Stomach smooth muscle (tissue), 2 donors: ENCODE results near the gene IGF2R.
A peak's percentile ranks its signal among the peaks of the same experiment; 100 is the strongest.

Experiments
- H3K27ac ChIP-seq: one replicate; pipeline ENCODE4 v1.7.0; 2013; ENCODE audit warnings: mild to moderate bottlenecking, low read length, inconsistent platforms
- H3K27me3 ChIP-seq, 2 donors: one replicate each; pipeline ENCODE4 v1.7.0; 2013; ENCODE audit warnings: low read length in 2 of 2; ENCODE audit not compliant: insufficient read depth in 2 of 2, control insufficient read depth in 1 of 2
- H3K36me3 ChIP-seq, 2 donors: one replicate each; pipeline ENCODE4 v1.7.0; 2013; ENCODE audit warnings: low read length in 2 of 2; ENCODE audit not compliant: control insufficient read depth in 2 of 2, insufficient read depth in 2 of 2
- H3K4me1 ChIP-seq: one replicate; pipeline ENCODE4 v1.7.0; 2013; ENCODE audit warnings: low read length; ENCODE audit not compliant: control insufficient read depth, insufficient read depth
- H3K4me3 ChIP-seq, 2 donors: one replicate each; pipeline ENCODE4 v1.7.0; 2013; ENCODE audit warnings: low read length in 2 of 2
- H3K9ac ChIP-seq, 2 donors: one replicate each; pipeline ENCODE4 v1.7.0; 2013; ENCODE audit warnings: low read length in 2 of 2, mild to moderate bottlenecking in 1 of 2
- H3K9me3 ChIP-seq, 2 donors: one replicate each; pipeline ENCODE4 v1.7.0; 2013; ENCODE audit warnings: low read length in 2 of 2; ENCODE audit not compliant: control insufficient read depth in 2 of 2
- donor health status: healthy.
- donor health status: Pancreatic carcinoma.

IGF2R gene

DNA sequence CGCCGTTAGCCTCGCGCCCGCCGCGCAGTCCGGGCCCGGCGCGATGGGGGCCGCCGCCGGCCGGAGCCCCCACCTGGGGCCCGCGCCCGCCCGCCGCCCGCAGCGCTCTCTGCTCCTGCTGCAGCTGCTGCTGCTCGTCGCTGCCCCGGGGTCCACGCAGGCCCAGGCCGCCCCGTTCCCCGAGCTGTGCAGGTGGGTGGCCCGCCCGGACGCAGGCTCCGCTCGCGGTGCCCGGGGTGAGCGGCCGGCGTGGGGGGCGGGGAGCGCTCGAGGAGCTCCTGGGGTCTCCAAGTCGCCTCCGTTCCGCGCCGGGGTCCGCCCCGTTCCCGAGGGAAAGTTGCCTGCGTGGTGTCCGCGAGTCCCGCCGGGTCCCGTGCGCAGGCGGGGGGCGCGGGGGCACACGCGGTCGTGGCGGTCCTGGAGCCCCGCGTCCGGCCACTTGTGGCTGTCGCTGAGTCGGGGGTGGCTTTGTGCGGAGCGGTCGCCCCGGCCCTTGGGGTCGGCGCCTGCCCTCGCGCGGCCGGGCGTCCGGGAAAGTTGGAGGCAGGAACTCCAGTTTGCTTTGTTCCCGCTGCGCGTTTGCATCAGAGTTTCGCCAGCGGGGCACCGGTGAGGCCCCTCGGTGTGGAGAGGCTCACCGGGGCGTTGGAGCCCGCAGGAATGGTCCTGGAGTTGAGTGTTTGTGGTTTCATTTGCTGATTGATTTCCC lies 476 bp downstream of the IGF2R start:
- H3K4me3 ChIP-seq: peak overlapping the region; percentile 59 to 83
- H3K9ac ChIP-seq: peak overlapping the region; percentile 58 to 70
- H3K36me3 ChIP-seq: no peaks in the 10 kb centered on the region
- H3K27me3 ChIP-seq: peaks cover 0 to 2% of the 10 kb centered on the region in 2 donors
- H3K9me3 ChIP-seq: no peaks in the 10 kb centered on the region
- H3K4me1 ChIP-seq: peaks cover 16% of the 10 kb centered on the region
- peak overlapping the region; percentile 46 for H3K27ac ChIP-seq

- Histone ChIP-seq H3K27me3 (peaks cover 0 to 2% of the 10 kb centered on the region in 2 donors), H3K4me3 (peak overlapping the region; percentile 59 to 83), H3K9me3 (no peaks in the 10 kb centered on the region), H3K4me1 (peaks cover 16% of the 10 kb centered on the region), H3K27ac (no peak overlapping the region), H3K36me3 (no peaks in the 10 kb centered on the region), H3K9ac (peak overlapping the region; percentile 36 to 70)
Measured at GRCh38 chr6:159969921-159970320, 1.0 kb downstream of the IGF2R start.

- Histone ChIP-seq H3K9me3 (no peaks in the 10 kb centered on the region), H3K4me1 (peaks cover 16% of the 10 kb centered on the region), H3K27ac (no peak overlapping the region), H3K9ac (no peak overlapping the region), H3K36me3 (no peaks in the 10 kb centered on the region), H3K4me3 (peak overlapping the region; percentile 59 to 83), H3K27me3 (no peaks in the 10 kb centered on the region)
Measured at GRCh38 chr6:159970659-159971063, 1.8 kb downstream of the IGF2R start.

GRCh38 chr6:159971341-159972178 lies 2.7 kb downstream of the IGF2R start:
- no peaks in the 10 kb centered on the region for H3K36me3 ChIP-seq
- H3K4me3 ChIP-seq: no peak overlapping the region
- no peaks in the 10 kb centered on the region for H3K9me3 ChIP-seq
- H3K4me1 ChIP-seq: peaks cover 16% of the 10 kb centered on the region
- H3K27me3 ChIP-seq: no peaks in the 10 kb centered on the region
- H3K27ac ChIP-seq: no peak overlapping the region
- no peak overlapping the region for H3K9ac ChIP-seq

DNA sequence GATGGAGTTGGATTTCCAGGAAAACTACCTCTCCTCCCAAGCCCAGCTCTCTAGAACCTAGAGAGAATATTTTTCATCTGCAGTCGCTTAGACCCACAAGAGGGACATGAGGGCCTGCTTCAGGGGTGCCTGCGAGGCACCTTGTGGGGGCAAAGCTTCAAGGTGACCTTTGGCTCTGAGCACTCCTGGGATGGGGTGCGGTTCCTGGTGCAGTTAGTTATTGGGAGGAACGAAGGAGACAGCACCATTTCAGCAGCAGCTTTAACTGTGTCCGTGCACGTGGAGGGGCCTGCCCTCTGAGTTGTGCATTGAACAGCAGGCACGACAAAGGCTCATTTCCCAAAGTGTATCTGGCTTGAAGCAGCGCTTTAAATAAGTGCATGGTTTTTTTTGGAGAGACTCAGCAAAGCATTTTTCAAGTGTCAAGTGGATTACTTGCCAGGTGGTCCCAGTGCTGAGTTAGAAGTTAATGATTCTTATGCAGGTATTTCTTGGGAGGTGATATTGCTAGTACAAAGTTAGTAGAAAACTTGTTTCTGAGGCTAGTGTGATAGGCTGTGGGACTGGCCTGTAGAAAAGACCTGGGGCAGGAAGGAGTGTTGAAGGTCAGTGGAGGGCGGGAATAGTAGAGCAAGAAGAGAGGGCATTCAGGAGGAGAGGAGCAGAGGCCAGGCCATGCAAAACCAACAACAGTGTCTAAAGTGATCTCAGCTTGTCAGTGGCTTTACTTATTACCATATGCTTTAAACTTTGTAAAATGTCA lies 3.8 kb downstream of the IGF2R start:
- no peaks in the 10 kb centered on the region for H3K36me3 ChIP-seq
- no peak overlapping the region for H3K27ac ChIP-seq
- no peak overlapping the region for H3K4me3 ChIP-seq
- H3K27me3 ChIP-seq: no peaks in the 10 kb centered on the region
- H3K9ac ChIP-seq: no peak overlapping the region
- H3K9me3 ChIP-seq: no peaks in the 10 kb centered on the region
- peaks cover 20% of the 10 kb centered on the region for H3K4me1 ChIP-seq

DNA sequence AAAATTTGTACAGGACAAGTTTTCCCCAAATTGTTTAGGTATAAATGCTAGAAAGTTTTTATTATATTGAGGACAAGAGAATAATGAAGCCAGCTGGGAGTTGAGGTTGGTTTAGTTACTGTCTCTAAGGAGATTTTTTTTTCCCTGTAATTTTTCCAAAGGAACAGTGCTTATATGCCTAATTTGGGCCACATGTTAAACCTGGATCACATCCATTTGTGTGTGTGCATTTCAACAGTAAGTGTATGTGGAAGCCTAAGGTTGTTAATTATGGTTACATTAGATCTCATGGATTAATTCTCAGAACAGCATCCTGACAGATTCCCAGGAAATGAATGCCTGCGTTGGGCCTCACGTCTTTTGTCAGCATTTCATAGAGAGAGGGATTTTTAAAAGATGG lies 4.5 kb downstream of the IGF2R start:
- H3K27ac ChIP-seq: no peak overlapping the region
- H3K9ac ChIP-seq: no peak overlapping the region
- no peaks in the 10 kb centered on the region for H3K27me3 ChIP-seq
- H3K36me3 ChIP-seq: no peaks in the 10 kb centered on the region
- no peak overlapping the region for H3K4me3 ChIP-seq
- H3K9me3 ChIP-seq: no peaks in the 10 kb centered on the region
- peaks cover 22% of the 10 kb centered on the region for H3K4me1 ChIP-seq

DNA sequence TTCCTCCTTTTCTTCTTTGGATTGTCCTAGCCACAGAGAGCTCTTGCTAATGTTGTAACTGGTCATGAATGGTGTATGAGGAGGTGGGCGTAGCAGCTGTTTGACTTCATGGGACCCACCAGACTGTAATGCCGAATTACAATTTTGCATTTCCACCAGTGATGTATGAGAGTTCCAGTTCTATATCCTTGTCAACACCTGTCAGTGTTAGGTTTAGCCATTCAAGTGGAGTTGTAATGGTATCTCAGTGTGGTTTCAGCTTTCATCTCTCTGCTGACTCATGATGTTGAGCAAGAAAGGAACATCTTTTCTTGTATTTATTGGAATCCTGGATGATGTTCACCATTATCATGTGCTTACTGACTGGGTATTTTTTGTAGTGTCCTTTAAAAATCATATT lies 5.1 kb downstream of the IGF2R start:
- peaks cover 21% of the 10 kb centered on the region for H3K4me1 ChIP-seq
- no peaks in the 10 kb centered on the region for H3K36me3 ChIP-seq
- no peak overlapping the region for H3K27ac ChIP-seq
- no peaks in the 10 kb centered on the region for H3K9me3 ChIP-seq
- H3K9ac ChIP-seq: no peak overlapping the region
- H3K4me3 ChIP-seq: no peak overlapping the region
- no peaks in the 10 kb centered on the region for H3K27me3 ChIP-seq

DNA sequence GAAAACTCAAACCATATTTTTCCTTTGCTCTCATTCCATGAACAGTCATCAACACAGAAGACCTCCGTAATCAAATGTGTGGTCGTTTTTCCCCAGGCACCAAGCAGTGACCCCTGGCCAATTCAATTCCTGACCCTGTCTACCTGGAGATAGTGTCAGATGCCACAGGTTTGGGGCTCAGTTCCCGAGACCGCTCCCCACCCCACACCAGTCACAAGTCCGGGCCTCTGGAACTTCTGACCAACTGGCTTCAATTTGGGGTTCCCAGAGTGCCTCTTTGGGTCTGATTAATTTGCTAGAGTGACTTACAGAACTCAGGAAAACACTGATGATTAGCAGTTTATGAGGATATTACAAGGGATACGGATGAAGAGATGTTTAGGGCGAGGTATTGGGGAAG lies 6.0 kb downstream of the IGF2R start:
- H3K9me3 ChIP-seq: no peaks in the 10 kb centered on the region
- H3K4me1 ChIP-seq: peaks cover 23% of the 10 kb centered on the region
- no peak overlapping the region for H3K9ac ChIP-seq
- H3K4me3 ChIP-seq: no peak overlapping the region
- H3K36me3 ChIP-seq: no peaks in the 10 kb centered on the region
- no peaks in the 10 kb centered on the region for H3K27me3 ChIP-seq
- no peak overlapping the region for H3K27ac ChIP-seq

DNA sequence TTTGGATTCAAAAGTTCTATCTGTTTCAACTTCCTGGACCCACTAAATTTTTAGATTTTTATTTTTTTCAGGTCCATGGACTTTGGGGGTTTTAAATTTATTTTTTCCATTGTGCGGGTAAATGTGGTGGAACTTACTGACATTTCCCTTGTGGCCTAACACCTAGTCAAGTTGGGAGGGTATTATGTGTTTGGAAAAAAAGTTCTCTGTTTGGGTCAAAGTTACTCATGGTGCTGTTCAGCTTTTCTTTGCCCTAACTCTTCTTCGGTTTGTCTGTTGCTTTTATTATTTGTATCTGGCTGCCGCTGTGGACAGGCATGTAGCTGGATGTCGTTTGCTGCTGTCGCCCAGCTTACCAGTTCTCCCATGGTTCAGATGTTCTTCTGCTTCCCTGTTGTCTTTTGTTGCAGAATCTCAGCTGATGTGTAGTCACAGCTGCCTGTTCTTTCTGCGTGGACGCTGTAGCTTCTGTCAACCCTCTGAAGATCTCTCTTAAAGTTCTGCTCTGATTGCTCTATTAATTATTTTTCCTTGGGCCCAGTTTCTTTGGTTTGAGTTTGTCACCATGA lies 7.9 kb downstream of the IGF2R start:
- peak overlapping the region in 1 of 2 donors; percentile 44 for H3K4me3 ChIP-seq

DNA sequence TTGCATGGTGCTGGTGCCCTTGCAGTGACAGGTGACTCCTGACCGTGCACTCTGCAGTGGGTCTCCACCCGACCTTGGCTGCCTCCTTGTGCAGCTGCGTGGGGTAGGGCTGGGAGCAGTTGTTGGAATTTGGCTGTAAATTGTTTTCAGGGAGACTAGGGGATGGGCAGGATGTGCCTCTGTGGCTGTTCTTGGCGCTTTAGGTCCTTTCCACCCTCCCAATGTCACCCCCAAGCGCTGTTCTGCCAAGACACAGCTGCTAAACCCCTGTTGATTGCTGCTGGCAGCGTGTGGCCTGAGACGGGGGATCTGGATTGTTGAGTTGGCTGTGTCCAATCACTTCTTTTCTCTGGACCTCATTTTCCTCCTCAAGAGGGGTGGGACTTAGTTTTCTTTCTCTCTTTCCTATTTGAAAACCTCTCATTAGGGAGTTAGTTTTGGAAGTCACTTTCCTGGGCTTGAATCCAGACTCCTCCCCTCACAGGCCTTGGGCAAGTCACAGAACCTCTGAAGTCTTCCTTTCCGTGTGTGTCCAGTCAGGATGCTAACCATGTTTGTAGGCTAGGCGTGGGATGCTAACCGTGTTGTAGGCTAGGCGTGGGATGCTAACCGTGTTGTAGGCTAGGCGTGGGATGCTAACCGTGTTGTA lies 8.5 kb downstream of the IGF2R start:
- Histone ChIP-seq H3K9me3 (no peaks in the 10 kb centered on the region), H3K27ac (no peak overlapping the region), H3K27me3 (no peaks in the 10 kb centered on the region), H3K36me3 (no peaks in the 10 kb centered on the region), H3K4me1 (peaks cover 31% of the 10 kb centered on the region), H3K4me3 (peak overlapping the region in 1 of 2 donors; percentile 44), H3K9ac (peak overlapping the region in 1 of 2 donors; percentile 14)

More for the DNA sequence above, 7.9 kb downstream of the IGF2R start:
- H3K9me3 ChIP-seq: no peaks in the 10 kb centered on the region
- peaks cover 30% of the 10 kb centered on the region for H3K4me1 ChIP-seq
- no peaks in the 10 kb centered on the region for H3K36me3 ChIP-seq
- no peaks in the 10 kb centered on the region for H3K27me3 ChIP-seq
- no peak overlapping the region for H3K27ac ChIP-seq
- H3K9ac ChIP-seq: peak overlapping the region in 1 of 2 donors; percentile 14
